ENCODE results near the gene SLC12A9. TPM values are rescaled to one million over a fixed set of nuclear protein-coding genes. Genes with fewer than 3 reads are reported as not detected.

Gene SLC12A9
- total RNA-seq, 1 experiment from 2014 or later, result 23.8 TPM

- no TSS peak for BruUV-seq (replicated peaks)
- ChIA-PET CTCF (no interaction called here), POLR2A (ENCODE audit: low non-redundant PET) (no interaction called here)
- Histone ChIP-seq H3K4me3 (ENCODE audit: low read depth, low read length, poor library complexity, severe bottlenecking) (no peak overlapping the region), H3K36me3 (ENCODE audit: insufficient read depth, low read length, poor library complexity, severe bottlenecking) (peaks cover 88% of the 10 kb centered on the region), H3K9me3 (ENCODE audit: low read depth, low read length, poor library complexity, severe bottlenecking) (no peaks in the 10 kb centered on the region), H3K27ac (ENCODE audit: low read depth, low read length, poor library complexity, severe bottlenecking) (no peak overlapping the region), H3K27me3 (replicated peaks; ENCODE audit: insufficient read depth, low read depth, low read length, poor library complexity) (no peaks in the 10 kb centered on the region), H3K4me1 (ENCODE audit: insufficient read depth, low read length, poor library complexity, severe bottlenecking) (no peaks in the 10 kb centered on the region)
- DNase-seq (ENCODE audit: low spot score), result no peak
- TF ChIP-seq, protein P1, sequence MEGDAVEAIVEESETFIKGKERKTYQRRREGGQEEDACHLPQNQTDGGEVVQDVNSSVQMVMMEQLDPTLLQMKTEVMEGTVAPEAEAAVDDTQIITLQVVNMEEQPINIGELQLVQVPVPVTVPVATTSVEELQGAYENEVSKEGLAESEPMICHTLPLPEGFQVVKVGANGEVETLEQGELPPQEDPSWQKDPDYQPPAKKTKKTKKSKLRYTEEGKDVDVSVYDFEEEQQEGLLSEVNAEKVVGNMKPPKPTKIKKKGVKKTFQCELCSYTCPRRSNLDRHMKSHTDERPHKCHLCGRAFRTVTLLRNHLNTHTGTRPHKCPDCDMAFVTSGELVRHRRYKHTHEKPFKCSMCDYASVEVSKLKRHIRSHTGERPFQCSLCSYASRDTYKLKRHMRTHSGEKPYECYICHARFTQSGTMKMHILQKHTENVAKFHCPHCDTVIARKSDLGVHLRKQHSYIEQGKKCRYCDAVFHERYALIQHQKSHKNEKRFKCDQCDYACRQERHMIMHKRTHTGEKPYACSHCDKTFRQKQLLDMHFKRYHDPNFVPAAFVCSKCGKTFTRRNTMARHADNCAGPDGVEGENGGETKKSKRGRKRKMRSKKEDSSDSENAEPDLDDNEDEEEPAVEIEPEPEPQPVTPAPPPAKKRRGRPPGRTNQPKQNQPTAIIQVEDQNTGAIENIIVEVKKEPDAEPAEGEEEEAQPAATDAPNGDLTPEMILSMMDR (conservative IDR thresholded peaks at IDR 0.05; ENCODE audit: low read depth, low read length), result no peak
- TF ChIP-seq EZH2 (IDR thresholded peaks at IDR 0.05; ENCODE audit: borderline replicate concordance, low read depth, low read length, poor library complexity, severe bottlenecking), result no peak
- intact Hi-C loops (cut with micrococcal nuclease; ENCODE audit: unreplicated experiment), result no loop called here
Measured at GRCh38 chr7:100817097-100817496, 35.4 kb upstream of the SLC12A9 start.

- Histone ChIP-seq H3K9me3 (ENCODE audit: low read depth, low read length, poor library complexity, severe bottlenecking) (no peaks in the 10 kb centered on the region), H3K4me1 (ENCODE audit: insufficient read depth, low read length, poor library complexity, severe bottlenecking) (no peaks in the 10 kb centered on the region), H3K27me3 (replicated peaks; ENCODE audit: insufficient read depth, low read depth, low read length, poor library complexity) (no peaks in the 10 kb centered on the region), H3K27ac (ENCODE audit: low read depth, low read length, poor library complexity, severe bottlenecking) (no peak overlapping the region), H3K4me3 (ENCODE audit: low read depth, low read length, poor library complexity, severe bottlenecking) (no peak overlapping the region), H3K36me3 (ENCODE audit: insufficient read depth, low read length, poor library complexity, severe bottlenecking) (peaks cover 88% of the 10 kb centered on the region)
- POLR2A ChIA-PET (ENCODE audit: low non-redundant PET), result no interaction called here
- CTCF ChIA-PET, result no interaction called here
- BruUV-seq (replicated peaks), result no TSS peak
- TF ChIP-seq EZH2 (IDR thresholded peaks at IDR 0.05; ENCODE audit: borderline replicate concordance, low read depth, low read length, poor library complexity, severe bottlenecking), result no peak
- TF ChIP-seq, protein P1 (conservative IDR thresholded peaks at IDR 0.05; ENCODE audit: low read depth, low read length), result no peak
- no peak for DNase-seq (ENCODE audit: low spot score)
- intact Hi-C loops (cut with micrococcal nuclease; ENCODE audit: unreplicated experiment), result no loop called here
Measured at GRCh38 chr7:100818366-100818765, 34.1 kb upstream of the SLC12A9 start.

GRCh38 chr7:100818825-100819224 lies 33.7 kb upstream of the SLC12A9 start:
- Histone ChIP-seq H3K27me3 (replicated peaks; ENCODE audit: insufficient read depth, low read depth, low read length, poor library complexity) (no peaks in the 10 kb centered on the region), H3K27ac (ENCODE audit: low read depth, low read length, poor library complexity, severe bottlenecking) (no peak overlapping the region), H3K4me1 (ENCODE audit: insufficient read depth, low read length, poor library complexity, severe bottlenecking) (no peaks in the 10 kb centered on the region), H3K9me3 (ENCODE audit: low read depth, low read length, poor library complexity, severe bottlenecking) (no peaks in the 10 kb centered on the region), H3K36me3 (ENCODE audit: insufficient read depth, low read length, poor library complexity, severe bottlenecking) (peaks cover 88% of the 10 kb centered on the region), H3K4me3 (ENCODE audit: low read depth, low read length, poor library complexity, severe bottlenecking) (no peak overlapping the region)
- ChIA-PET POLR2A (ENCODE audit: low non-redundant PET) (no interaction called here), CTCF (no interaction called here)
- BruUV-seq (replicated peaks), result no TSS peak
- intact Hi-C loops (cut with micrococcal nuclease; ENCODE audit: unreplicated experiment), result no loop called here
- TF ChIP-seq, protein P1 (conservative IDR thresholded peaks at IDR 0.05; ENCODE audit: low read depth, low read length), result no peak
- DNase-seq (ENCODE audit: low spot score), result no peak

Data from A673 (cell line).